NCI-H460 (cell line): ENCODE data around the gene QARS1. TPM values are rescaled to one million over a fixed set of nuclear protein-coding genes. Genes with fewer than 3 reads are reported as not detected.

Source experiments
- DNase-seq: peaks from one replicate; pipeline ENCODE4 v3.0.0-alpha.2; 2016; ENCODE audit warnings: low read depth; ENCODE audit errors: extremely low read depth
- small RNA-seq, 2 experiments: library from RNA; depleted of rRNA; stranded (forward); fragments of <200 nt; gene quantifications; one replicate each; pipeline ENCODE3, GENCODE V24; 2014
- total RNA-seq: library from RNA; depleted of rRNA; stranded (reverse); fragments of >200 nt; shearing (Covaris generic); gene quantifications from 2 replicates; pipeline ENCODE4 v1.2.3, GENCODE V29; 2014; rRNA removed

Gene QARS1
- total RNA-seq, 1 experiment from 2014 or later, result 164 TPM

DNA sequence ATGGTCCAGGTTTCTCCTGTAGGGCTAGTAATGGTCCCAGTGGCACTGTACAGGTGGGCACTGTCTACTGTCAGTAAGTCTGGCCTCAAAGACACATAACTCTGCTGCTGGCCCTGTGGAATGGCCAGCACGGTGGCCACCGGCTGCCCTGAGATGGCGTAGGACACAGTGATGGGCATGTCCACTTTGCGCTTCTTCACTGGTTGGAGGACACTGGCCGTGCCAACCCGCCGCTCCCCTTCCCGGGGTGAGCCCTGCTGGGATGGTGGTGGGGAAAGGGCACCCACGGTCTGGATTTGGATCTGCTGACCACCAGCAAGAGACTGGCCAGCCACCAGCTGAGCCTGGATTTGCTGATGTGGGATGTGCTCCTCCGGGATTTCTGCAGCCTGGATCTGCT lies 47.3 kb downstream of the QARS1 start:
- no peak for DNase-seq

DNA sequence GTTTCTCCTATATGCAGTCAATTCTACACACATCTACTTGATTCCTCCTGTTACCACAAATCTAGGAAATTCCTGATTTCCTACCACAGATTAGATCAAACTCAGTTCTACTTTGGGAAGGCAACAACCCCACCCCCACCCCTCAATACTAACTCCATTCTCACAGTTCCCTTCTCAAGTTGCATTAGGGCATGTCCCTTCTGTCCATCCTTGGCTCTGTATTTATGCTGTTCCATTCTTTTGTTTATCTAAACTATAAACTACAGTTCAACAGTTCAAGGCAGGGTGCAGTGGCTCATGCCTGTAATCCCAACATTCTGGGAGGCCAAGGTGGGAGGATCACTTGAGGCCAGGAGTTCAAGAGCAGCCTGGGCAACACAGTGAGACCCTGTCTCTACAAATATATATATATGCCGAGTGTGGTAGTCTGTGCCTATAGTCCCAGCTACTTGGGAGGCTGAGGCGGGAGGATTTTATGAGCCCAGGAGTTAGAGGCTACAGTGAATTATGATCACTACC lies 50.2 kb downstream of the QARS1 start:
- no peak for DNase-seq

DNA sequence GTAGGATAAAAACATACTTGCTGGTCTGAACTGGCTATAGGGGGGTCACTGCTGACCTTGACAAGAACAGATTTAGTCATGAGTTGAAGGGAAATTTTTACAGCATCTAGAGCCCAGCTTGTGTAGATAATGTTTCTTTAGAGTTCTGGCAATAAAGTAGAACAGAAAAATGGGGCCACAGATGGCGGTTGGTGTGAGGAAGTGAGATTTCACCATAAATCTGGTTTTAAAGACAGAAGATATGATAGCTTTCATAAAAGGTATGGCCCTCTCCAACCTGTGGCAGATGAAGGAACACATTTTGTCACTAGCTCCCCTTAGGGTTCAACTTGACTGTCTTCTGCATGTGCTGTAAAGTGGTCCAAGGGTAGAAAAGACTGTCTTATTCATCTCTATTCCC lies 51.0 kb downstream of the QARS1 start:
- DNase-seq, result no peak

Small RNAs within 50 kb of the gene (small RNA-seq; reads per million reads assigned to genes)
- 0 reads per million in 2 experiments for gene RN7SL182P

Other genes with a start within 250 kb of the QARS1 start
- 9.4 and 11.6 TPM in 2 replicates for gene SLC25A20, start 205.9 kb downstream of the QARS1 start, total RNA-seq
- gene ARIH2, start 185.9 kb downstream of the QARS1 start, total RNA-seq, result 88.3 and 99.3 TPM in 2 replicates
- gene P4HTM, start 114.5 kb downstream of the QARS1 start, total RNA-seq, result 43.0 and 45.8 TPM in 2 replicates
- 27.8 and 28.2 TPM in 2 replicates for gene WDR6, start 97.4 kb downstream of the QARS1 start, total RNA-seq
- gene DALRD3, start 86.2 kb downstream of the QARS1 start, total RNA-seq, result 29.7 and 36.8 TPM in 2 replicates
- 81.5 and 103 TPM in 2 replicates for gene NDUFAF3, start 82.6 kb downstream of the QARS1 start, total RNA-seq
- gene IMPDH2, start 75.4 kb downstream of the QARS1 start, total RNA-seq, result 496 and 547 TPM in 2 replicates
- 49.4 and 63.7 TPM in 2 replicates for gene QRICH1, start 10.7 kb downstream of the QARS1 start, total RNA-seq
- 26.6 and 33.5 TPM in 2 replicates for gene USP19, start 16.1 kb upstream of the QARS1 start, total RNA-seq
- gene LAMB2, start 28.3 kb upstream of the QARS1 start, total RNA-seq, result 174 and 177 TPM in 2 replicates
- gene CCDC71, start 61.6 kb upstream of the QARS1 start, total RNA-seq, result 9.8 and 10.4 TPM in 2 replicates
- gene KLHDC8B, start 66.8 kb upstream of the QARS1 start, total RNA-seq, result 1.8 and 2.4 TPM in 2 replicates
- gene C3orf62, start 172.5 kb upstream of the QARS1 start, total RNA-seq, result 0.57 and 0.84 TPM in 2 replicates
- 7.9 and 12.6 TPM in 2 replicates for gene USP4, start 235.3 kb upstream of the QARS1 start, total RNA-seq